HG03139 (cell line): ENCODE results near the gene KIF2A.
A peak's percentile ranks its signal among the peaks of the same experiment; 100 is the strongest.

Experiments used
- ATAC-seq: cut with Tn5 transposase; IDR thresholded peaks from one replicate; pipeline ENCODE4 v1.9.1; 2021; ENCODE audit not compliant: unreplicated experiment

The KIF2A gene

DNA sequence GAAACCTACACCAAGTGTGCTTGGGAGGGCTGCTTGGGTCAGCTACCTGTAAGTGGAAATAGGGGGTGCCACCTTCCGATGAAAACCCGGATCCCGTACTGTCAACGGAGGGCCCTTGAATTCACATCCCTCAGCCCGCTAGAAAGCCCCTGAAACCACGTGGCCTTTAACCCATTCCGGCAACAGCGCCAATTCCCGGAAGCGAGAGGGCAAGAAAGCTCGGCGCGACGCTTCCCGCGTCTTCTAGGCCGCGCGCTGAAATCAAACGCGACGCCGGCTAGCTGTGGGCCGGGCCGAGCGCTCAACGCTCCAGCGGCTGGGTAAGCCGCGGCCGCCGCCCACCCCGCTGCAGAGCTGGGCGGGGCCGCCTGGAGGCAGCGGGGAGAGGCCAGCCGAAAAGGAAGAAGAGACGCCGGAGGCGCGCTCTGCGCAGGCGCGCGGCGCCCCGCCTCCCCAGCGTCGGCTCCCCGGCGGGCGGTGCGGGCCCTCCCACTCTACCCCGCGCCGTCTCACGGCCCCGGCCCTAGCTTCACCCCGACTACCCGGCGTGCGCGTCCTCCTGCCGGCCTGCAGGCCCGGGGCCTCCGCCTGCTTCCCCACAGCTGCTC, at the start of gene KIF2A:
KIF2A (plus strand) TSS at position 492 of the 608 bp plus-strand sequence. CDS start 267 bp downstream, outside the sequence.
- peak; percentile 93 for ATAC-seq

DNA sequence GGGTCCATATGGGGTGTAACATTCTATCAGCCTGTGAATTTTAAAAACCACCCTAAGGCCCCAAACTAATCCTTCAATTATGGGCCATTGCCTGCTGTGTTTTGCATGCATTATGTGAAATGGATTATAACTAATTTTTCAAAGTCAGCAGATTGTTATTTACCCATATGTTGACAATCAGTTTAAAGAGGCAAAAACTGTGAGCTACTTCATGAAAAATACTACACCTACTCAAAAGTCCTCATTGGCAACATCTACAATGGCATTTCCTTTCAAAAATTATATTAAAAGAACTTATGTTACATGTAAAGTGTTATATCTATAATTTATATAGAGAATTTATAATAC, 49.0 kb upstream of the KIF2A start:
- no peak for ATAC-seq

DNA sequence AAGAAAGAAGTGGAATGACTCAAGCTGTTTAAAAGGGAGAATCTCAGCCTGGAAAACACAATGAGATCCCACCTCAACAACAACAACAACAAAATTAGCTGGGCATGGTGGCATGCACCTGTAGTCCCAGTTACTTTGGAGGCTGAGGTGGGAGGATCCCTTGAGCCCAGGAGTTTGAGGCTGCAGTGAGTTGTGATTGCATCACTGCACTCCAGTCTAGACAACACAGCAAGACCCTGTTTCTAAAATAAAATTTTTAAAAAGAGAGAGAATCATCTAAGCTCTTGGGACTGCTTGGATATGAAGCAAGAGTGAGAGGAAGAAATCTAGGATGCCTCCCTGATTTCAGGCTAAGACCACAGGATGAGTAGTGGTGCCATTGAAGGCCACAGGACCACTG, 47.4 kb upstream of the KIF2A start:
- no peak for ATAC-seq

DNA sequence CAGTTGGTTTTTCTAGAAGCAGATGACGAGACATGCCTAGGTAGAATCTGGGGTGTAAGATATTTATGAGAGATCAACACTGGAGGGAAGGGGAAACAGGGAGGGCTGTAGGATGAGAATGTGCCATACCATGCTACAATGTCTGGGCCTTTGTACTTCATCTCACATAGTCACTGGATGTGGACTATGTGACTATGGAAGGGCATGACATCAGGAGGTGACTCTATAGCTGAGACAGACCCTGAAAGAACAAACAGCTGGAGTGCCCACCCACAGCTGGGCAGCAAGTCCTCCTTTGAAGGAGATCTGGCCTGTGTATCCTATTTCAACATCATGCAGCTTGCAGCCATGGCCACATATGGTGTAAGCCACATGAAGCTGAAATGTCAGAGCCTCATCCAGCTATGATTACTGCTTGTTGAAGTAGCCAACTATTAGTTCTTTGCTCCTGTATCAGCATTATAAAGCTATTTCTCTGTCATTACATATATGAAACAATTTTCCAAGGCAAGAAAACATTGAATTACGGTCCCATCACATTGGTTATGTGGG, 46.2 kb upstream of the KIF2A start:
- ATAC-seq, result no peak

DNA sequence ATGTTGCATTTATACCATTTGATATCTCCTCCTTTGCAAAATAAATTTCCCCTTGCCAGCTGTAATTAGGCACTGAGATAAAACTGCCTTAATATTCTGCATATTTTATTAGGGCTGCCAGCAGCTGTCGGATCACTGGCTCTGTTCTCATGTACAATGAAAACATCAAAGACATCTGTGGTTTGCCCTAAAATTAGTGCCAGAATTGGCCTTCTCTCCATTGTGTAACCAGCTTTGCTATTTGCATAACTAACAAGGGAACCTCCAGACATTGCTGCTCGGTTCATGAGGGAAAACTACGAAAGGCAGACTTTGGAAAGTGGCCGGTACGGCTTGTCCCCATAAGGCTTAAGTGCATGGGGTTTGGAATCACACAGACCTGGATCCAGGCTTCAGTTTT, 45.5 kb upstream of the KIF2A start:
- no peak for ATAC-seq

DNA sequence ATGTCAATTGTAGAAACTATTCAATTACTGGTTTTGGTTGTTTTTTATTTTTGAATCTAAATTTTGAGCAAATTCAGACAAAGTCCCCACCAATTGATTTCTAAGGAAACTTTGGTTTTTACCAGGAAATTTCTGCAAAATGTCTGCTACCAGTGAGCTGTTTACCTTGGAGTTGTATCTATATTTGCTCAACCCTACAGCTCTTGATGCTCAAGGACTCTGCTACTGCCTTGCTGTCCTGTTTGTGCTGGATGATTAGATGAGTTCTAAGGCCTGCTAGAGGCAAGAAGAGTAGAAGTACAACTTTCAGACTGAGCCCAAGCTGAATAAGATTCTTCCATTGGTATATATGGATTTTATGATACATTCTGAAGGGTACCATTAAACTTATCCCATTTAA, 42.6 kb upstream of the KIF2A start:
- ATAC-seq, result no peak

DNA sequence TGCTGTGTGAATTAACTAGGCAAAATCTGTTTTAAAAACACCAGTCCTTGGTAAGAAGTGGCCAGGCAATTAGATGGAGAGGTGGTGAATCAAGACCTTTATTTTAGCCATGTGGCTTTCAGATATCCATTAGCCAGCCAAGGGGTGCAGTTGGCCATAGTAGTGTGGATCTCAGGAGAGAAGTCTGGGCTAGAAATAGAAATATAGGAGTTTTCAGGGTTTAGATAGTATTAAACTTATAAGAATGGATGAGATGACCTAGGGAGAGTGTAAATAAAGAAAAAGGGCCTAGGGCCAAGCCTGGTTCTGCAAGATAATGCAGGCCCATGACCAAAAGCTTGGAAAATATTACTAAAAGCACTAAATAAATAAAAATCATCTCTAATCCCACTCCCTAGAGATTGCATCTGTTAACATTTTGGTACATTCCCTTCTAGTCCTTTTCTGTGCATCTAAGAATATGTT, 40.3 kb upstream of the KIF2A start:
- no peak for ATAC-seq

DNA sequence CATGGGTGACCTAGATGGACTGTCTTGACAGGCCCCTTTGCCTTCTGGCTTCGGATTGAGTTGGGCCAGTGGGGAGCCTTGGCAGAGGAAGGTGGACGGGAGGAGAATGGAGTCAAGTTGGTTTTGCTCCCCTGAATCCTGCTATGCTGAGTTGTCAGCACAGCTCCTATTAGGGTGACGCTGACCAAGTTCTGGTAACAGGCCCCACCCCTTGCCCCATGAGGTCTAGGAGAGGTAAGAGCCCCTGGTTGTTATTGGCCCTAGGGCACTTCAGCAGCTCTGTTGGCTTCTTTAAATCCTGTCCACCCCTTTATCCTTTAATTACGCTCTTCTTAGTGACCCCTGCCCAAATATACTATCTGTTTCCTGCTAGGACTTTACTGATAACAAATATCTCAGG, 39.4 kb upstream of the KIF2A start:
- ATAC-seq, result no peak

DNA sequence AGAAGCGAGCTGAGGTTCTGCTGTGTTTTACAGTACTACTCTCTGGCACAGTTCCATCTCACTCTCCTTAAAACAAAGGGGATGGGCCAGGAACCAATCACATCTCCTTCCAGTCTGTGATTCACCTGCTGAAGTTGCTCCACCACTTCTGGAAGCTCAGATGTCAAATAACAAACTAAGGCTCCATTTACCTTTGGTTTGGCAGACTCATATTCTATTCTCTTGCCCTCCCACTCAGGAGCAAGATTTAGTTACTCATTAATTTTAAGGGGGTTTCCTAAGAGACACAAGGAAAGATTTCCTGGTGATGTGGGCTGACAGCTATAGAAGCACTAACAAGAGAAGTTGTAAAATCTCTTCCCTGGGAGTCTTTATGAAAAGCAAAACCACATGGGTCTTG, 37.8 kb upstream of the KIF2A start:
- ATAC-seq, result no peak

DNA sequence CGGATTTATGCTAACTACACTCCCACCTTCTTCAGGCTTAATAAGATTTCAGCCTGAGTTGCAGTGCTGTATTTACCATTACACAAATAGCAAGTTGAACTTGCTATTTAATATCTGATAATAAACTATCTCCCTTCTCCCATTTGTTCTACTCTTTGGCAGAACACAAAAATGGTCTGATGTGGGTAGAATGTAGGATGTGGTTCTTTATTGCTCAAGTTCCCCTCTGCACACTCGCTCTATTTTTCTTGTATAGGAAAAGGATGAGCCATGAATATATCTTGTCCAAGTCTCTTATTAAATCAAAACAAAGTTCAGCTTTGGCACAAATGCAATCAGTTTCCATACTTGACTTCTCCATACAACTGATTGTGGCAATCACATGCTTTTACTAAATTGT, 37.2 kb upstream of the KIF2A start:
- no peak for ATAC-seq

DNA sequence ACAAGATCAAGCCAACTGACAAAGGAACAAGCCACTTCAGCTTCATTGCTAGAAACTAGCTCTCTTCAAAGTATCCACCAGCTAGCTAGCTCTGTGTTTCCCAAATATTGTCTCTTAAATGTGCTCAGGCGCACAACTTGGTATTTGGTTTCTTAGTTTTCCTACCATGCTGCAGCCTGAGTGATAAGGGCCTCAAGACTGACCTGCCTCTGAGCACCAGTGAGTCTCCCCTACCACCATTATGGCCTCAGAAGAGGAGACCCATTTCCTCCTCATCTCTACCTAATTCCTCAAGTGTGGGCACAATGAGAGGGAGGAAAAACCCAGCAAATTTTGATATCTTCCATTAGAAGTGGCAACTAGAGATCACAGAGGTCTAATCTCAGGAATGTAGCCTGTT, 34.6 kb upstream of the KIF2A start:
- ATAC-seq, result no peak

DNA sequence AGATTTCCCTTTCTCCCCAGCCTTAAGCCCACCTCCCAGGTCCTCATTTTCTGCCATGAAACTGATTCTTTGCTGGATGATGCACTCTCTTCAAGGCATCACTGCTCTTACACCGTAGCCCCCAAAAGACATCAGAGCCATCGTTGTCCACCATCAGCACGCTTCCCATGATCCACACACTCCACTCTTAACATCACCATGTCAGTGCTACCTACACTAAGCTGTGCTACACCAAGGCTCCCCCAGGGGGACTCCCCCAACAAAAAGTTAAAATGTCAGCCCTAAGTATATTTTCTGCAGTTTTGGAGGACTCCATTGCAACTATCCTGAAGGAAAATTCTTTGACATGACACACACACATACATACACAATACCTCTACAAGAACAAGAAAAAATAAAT, 34.1 kb upstream of the KIF2A start:
- ATAC-seq, result no peak

DNA sequence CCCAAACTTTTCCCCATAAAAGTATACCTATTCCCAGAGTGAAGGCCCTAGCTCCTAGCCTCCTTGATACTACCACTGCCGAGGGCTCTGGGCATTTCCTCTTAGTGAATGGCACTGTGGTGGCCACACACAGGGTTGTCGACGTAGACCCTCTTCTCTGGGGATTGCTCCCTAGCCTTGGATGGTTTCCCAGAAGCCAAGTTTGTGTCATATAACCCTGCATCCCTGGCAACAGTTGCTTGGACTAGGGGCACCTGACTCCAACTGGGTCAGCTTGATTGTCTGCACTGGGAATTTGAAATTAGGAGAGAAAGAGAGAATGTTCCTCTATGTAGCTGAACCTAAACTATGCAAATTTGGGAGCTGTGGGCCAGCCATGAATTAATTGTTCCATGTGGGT, 32.3 kb upstream of the KIF2A start:
- ATAC-seq, result no peak

DNA sequence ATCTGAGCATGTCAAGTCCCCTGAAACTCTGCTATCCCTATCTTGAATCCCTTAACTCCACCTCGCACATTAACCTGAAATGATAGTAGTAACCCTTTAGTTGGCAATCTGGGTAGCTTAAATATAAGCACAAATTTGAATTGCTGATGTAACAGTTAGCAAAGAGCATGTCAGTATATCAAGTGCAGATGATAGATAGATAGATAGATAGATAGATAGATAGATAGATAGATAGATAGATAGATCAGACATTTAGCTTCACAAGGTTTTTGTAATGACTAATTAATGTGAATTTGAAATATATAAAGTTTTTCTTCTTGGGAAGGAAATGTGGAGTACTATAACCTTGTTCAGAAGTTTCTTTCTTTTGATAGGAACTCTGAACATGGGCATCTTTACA, 30.4 kb upstream of the KIF2A start:
- no peak for ATAC-seq

DNA sequence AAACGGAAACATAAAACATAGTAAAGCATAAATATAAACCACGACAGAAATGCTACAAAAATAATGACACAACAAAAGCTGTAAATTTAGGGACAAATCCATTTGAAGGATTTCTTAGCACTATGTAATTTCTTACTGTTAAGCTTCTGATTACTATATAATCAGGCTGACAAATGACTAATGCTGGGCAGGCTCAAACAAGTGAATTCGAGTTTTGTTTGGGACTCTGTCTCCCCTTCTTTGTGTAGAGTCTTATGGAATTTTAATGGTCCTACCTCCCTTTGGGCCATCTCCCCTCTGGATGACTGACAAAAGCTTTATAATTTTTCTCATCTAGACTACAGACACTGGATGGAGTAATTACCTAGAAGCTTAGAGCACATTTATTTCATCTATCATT, 24.6 kb upstream of the KIF2A start:
- ATAC-seq, result no peak

DNA sequence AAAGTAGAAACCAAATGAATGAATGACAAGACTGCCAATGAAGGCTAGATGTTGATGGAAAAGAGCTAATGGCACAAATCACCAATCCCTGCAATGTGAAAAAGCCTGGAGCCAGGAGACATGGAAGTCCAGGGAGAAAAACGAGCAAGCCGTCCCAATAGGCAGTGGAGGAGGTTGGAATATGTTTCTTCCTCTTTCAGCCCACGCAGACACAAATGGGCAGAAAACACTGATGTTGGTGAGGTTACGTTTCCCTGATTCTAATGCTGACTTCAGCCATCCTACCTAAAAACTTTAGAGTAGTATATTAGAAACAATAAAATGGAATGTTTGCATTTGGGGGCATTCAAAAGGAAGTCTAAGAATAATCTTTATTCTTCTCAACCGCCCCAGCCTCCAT, 23.9 kb upstream of the KIF2A start:
- ATAC-seq, result no peak

DNA sequence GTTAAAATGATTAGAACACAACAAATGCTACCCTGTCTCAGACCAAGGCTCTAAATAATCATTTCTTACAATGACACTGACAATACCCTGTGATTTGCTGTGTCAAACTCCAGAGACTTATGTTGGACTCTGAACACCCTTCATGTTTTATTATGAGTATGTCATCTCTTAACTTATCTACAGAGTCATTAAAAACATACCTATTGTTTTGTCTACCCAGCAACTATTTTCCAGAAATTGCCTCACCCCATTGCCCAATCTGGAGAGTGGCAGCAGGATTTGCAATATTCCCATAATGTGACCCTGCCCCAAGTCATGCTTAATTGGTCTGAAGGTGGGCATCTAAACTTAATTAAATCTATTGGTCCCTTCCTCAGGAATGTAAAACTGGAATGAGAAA, 23.0 kb upstream of the KIF2A start:
- no peak for ATAC-seq

DNA sequence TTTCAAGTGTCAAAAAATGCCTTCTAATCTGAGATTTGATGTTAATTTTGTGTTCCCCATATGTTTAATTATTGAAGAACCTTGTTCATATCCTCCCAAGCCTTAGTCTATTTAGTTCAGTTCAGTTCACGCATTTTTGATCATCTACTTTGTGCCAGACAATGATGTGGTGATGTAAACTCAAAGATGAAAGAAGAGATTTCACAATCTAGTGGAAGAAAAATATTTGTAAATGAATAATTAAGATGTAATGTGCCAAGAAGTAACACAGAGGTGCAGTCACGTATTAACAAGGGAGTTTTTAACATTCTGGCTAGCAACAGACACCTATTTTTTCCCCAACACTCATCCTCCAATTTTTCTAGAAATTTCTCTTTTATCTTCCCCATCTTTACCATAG, 22.1 kb upstream of the KIF2A start:
- ATAC-seq, result no peak

DNA sequence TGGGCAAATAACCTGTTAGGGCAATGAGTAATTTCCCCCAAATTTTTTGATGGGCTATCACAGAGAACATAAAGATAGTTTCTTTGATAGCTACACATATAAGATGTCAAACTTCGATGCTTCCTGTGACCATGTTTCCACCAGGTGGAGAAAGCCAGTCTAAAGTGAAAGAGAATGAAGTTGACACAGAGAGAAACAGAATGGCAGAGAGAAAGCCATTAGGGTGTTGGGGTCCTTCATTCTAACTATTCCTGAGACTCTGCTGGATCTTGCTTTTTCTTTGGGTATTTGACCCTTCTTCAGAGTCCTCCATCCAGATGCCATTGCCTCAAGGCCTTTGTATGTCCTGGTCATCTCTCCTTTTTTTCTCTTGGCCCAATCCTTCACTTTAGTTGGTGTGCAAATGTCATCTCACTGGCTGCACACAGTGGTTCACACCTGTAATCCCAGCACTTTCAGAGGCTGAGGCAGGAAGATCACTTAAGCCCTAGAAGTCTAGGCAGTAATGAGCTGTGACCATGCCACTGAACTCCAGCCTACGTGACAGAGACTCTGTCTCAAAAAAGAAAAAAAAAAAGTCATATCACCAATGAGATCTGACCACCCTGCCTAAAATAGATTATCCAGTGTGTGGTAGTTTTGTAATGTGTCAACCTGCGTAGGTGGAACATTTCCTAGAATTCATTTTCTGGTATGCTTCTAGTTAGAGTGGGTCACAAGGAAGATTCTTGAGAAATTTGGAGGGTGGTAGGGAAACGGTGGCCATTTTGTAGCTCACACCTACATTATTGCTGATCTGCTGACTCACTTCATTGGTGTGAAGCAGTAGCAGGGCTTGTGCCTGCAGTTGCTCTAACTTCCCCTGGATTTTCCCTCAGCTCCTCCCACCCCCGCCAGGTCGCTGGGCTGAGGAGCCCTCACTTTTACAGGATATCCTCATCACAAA, 20.8 kb upstream of the KIF2A start:
- ATAC-seq, result peak; percentile 46

DNA sequence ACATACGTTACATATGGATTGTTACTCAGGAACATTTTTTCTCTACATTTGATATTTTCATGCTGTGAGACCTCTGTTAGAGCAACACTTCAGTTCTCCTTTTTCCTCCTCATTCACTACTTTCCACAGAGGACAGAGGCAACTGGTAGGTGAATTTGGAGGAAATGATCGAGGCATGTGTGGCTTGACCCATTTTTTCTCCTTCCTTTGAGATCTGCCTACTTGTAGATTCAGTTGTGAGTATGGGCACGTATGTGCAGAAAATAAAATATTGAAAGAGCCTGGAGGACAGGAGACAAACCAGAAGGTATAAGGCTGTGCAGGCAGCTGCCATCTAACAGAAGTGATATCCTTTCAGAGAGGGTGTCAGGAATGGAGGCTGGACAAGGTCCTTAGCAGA, 19.2 kb upstream of the KIF2A start:
- no peak for ATAC-seq

DNA sequence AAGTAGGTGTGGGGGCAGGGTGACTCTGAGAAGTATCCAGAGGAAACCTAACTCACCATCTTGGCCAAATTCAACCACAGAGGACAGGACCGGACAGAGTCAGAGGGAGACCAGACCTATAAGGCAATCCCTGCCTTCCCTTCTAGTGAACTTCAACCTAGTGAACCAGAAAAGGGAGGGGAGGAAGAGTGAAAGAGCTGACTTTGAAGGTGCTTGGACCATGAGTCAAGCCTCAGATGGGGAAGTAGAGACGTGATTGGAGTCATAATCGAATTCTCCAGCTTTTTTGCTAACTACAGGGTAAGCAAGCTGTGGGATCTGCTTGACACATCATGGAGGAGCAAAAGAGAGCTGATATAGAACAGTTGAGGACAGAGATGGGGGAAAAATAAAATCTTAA, 18.8 kb upstream of the KIF2A start:
- no peak for ATAC-seq

DNA sequence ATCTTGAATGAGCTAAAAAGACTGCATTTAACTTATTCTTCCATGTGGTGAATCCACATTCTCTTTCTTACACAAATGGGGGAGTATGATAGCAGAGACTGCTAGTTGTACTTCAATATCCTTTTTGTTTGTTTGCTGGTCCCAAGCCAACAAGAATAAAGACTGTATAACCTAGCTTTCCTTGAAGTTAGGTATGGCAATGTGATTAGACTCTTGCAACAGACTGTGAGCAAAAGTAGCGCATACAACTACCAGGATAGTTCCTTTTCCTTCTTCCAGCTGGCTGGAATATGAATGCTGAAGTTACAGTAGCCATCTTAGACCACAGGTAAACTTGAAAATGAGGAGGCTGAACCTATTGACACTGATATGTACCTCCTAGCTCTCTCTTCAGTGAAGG, 17.9 kb upstream of the KIF2A start:
- no peak for ATAC-seq
